COLO668 (cell line): ENCODE data around the gene KSR2.

ENCODE experiments used
- DNase-seq: peaks from one replicate; lab custom pipeline; 2025; ENCODE audit not compliant: unreplicated experiment; lab: John Stamatoyannopoulos, UW

The KSR2 gene

GRCh38 chr12:117427211-117427610, 541.6 kb downstream of the KSR2 start:
- no peak for DNase-seq

GRCh38 chr12:117421987-117422386, 546.8 kb downstream of the KSR2 start:
- DNase-seq, result no peak

GRCh38 chr12:117421068-117421752, 547.6 kb downstream of the KSR2 start:
- no peak for DNase-seq

DNA sequence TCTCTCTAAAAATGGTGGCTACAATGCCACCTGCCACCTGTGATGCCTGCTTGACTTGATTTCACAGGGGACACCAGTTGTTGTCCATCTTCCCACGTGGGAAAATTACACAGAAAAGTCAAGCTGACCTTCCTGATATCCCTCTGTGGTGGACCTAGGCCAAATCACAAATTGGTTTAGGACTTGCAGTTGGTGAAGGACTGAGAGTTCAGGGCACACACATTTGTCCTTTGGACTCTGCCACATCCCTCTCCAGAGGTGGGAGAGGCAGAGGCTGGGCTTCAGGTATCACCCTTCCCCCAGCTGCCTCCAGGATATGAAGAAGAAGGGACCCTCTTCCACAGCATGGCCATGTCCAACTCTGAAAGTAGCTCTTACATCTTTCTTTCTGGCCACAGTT, 551.8 kb downstream of the KSR2 start:
- no peak for DNase-seq

DNA sequence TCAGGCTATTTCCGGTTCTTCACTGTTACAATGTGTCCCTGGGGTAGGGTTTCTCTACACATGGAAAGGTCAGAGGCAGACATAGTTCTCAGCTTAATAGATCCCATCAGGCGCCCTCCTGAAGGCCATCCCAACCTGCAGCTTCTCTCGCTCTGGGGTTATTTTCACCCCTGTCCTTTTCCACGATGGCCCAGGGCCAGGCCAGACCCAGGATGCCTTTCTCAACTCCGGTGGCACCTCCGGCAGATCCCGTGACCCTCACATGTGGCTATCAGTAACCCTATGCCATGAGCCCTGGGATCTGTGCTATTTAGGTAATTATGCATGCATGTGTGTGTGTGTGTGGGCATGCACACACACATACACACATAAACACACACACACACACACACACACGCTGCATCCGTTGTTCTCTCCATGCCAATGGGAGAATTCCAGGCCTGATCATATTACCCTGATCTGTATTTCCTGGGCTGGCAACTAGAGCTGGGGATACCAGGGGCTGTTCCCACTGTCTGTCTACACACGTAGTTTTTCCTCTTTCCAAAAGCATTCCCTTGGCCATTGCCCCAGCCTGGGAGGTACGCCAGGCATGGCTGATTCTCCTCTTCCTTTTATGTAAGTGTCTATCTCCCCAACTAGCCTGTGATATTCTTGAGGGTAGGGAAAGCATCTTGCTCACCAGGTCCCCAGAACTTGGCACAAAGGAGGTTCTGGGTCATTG, 556.2 kb downstream of the KSR2 start:
- DNase-seq, result no peak

GRCh38 chr12:117409286-117409685, 559.5 kb downstream of the KSR2 start:
- DNase-seq, result no peak

- no peak for DNase-seq
Measured at GRCh38 chr12:117408161-117408791, 560.5 kb downstream of the KSR2 start.

GRCh38 chr12:117404940-117405339, 563.9 kb downstream of the KSR2 start:
- no peak for DNase-seq

DNA sequence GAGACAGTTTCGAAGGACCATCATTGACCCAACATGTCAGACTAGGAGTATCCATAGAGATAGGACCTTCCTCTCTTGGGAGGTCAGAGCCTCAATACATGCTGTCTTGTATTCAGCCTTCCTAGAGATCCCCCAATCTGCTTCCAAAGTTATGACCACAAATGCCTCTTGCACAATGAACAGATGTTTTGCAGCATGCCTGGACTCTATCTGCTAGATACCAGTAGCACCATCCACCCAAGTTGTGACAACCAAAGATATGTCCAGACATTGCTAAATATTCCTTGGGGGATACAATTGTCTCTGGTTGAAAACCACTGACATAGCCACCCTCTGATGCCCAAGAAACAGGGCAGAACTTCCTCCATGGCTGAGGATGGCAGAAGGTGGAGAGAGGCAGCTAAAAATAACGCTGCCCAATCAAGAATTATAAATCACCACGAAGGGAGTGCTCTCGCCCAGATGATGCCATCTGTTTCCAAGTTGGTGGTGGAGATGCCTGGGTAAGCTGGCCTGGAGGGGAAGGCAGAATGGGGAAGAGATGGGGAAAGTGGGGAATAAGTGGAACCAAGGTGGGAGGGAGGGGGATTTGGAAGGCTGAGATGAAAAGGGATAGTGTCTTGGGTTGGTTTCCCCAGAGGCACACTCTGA, 564.5 kb downstream of the KSR2 start:
- DNase-seq, result no peak

DNA sequence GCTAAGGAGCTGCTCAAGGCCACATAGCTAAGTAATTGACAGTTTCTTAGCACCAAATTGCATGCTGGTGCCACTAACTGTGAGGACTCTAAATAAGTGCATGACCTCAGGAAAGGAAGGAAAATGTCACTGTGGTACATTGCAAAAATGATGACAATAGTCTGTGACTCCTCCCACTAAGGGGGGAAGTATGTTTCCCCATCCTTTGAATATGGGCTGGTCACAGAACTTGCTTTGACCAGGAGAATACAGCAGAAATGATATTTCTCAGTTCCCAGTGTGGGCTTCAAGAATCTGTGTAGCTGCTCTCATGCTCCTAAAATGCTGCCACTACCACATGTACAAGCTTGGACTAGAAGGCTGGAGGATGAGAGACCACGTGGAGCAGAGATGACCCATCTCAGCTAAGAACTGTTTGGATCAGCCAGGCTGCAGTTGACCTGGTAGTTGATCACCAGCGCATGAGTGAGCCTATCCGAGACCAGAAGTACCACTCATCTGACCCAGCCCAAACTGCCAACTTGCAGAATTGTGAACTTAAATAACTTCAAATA, 565.1 kb downstream of the KSR2 start:
- DNase-seq, result no peak
